ENCODE measurements around the gene EPHB6.

The EPHB6 gene

GRCh38 chr7:142897691-142898090 lies 42.8 kb downstream of the EPHB6 start:
- no peak for DNase-seq

- DNase-seq = no peak
Measured at GRCh38 chr7:142898377-142899170, 43.7 kb downstream of the EPHB6 start.

GRCh38 chr7:142899661-142900060 lies 44.8 kb downstream of the EPHB6 start:
- DNase-seq = no peak

- no peak for DNase-seq
Measured at GRCh38 chr7:142901426-142902259, 46.8 kb downstream of the EPHB6 start.

- no peak for DNase-seq
Measured at GRCh38 chr7:142904128-142904527, 49.3 kb downstream of the EPHB6 start.

GRCh38 chr7:142905759-142906158 lies 50.9 kb downstream of the EPHB6 start:
- no peak for DNase-seq

GRCh38 chr7:142906643-142907042 lies 51.8 kb downstream of the EPHB6 start:
- no peak for DNase-seq

- DNase-seq = no peak
Measured at GRCh38 chr7:142908290-142908689, 53.4 kb downstream of the EPHB6 start.

GRCh38 chr7:142908921-142909890 lies 54.3 kb downstream of the EPHB6 start:
- no peak for DNase-seq

- DNase-seq = no peak
Measured at GRCh38 chr7:142910031-142910433, 55.2 kb downstream of the EPHB6 start.

GRCh38 chr7:142910481-142910880 lies 55.6 kb downstream of the EPHB6 start:
- no peak for DNase-seq

GRCh38 chr7:142913051-142913450 lies 58.2 kb downstream of the EPHB6 start:
- no peak for DNase-seq

- DNase-seq = no peak
Measured at GRCh38 chr7:142913566-142913965, 58.7 kb downstream of the EPHB6 start.

GRCh38 chr7:142914121-142914520 lies 59.2 kb downstream of the EPHB6 start:
- DNase-seq = no peak

- no peak for DNase-seq
Measured at GRCh38 chr7:142915315-142915714, 60.4 kb downstream of the EPHB6 start.

GRCh38 chr7:142916508-142916907 lies 61.6 kb downstream of the EPHB6 start:
- no peak for DNase-seq

GRCh38 chr7:142917447-142917846 lies 62.6 kb downstream of the EPHB6 start:
- DNase-seq = no peak

GRCh38 chr7:142918901-142919300 lies 64.0 kb downstream of the EPHB6 start:
- DNase-seq = no peak

- no peak for DNase-seq
Measured at GRCh38 chr7:142919656-142920055, 64.8 kb downstream of the EPHB6 start.

Data from central memory CD4-positive, alpha-beta T cell (primary cell).